Melanocyte of skin (primary cell): ENCODE data around the gene MVB12B. TPM values are rescaled to one million over a fixed set of nuclear protein-coding genes. Genes with fewer than 3 reads are reported as not detected.

Experiments used
- small RNA-seq, 2 donors: library from RNA; depleted of rRNA; stranded (forward); fragments of <200 nt; gene quantifications; one replicate each; pipeline ENCODE3, GENCODE V24; 2012
- total RNA-seq, 2 donors: library from RNA; depleted of rRNA; stranded (reverse); fragments of >200 nt; gene quantifications; 2 replicates each; pipeline ENCODE4 v1.2.3, GENCODE V29; 2012

MVB12B gene
- total RNA-seq: 1 to 10 TPM; 2.8 to 4.3 TPM

GRCh38 chr9:126326228-126327005, at the start of gene MVB12B:
TSS of gene MVB12B (plus strand) at chr9:126326829. CDS start at chr9:126326930, 101 bp downstream.

Small RNAs within 50 kb of the gene (small RNA-seq; reads per million reads assigned to genes)
- 0 to 0.04 reads per million in 2 donors for gene RF00108
